K562 (cell line): ENCODE measurements around the gene TTLL8. TPM values are rescaled to one million over a fixed set of nuclear protein-coding genes. Genes with fewer than 3 reads are reported as not detected.

Experiments
- ATAC-seq: fragments of 200-7000 bp; cut with Tn5 transposase; 3 replicates; pipeline ENCODE4 v1.9.1; 2020; ENCODE audit warnings: moderate library complexity
- BruUV-seq: library from RNA; stranded (reverse); fragments of 400-500 nt; replicated peaks from 2 replicates; lab custom pipeline; 2021; lab: Mats Ljungman, UMichigan
- CTCF ChIA-PET: fragments of 300-600 bp; formaldehyde crosslinking; extraction: SDS; loops from one replicate; lab custom pipeline; 2021; ENCODE audit warnings: low intra/inter-chr PET ratio; lab: Yijun Ruan, JAX
- POLR2A ChIA-PET: fragments of 300-600, 350-650 bp; sonication (Branson Sonifier 250); formaldehyde crosslinking; extraction: SDS; loops from one replicate; lab custom pipeline; 2021; ENCODE audit warnings: antibody characterized with exemption, inconsistent platforms; lab: Yijun Ruan, JAX
- DNase-seq, 4 experiments: peaks; one replicate each; pipeline versions ENCODE4 v3.0.0 to v3.0.0-alpha.2; 2011 to 2018; ENCODE audit warnings: low spot score in 3 of 4, mixed read lengths in 3 of 4; ENCODE audit errors: extremely low read depth in 1 of 4
- FAIRE-seq: peaks from 2 replicates; lab custom pipeline; 2011; peaks lifted over from hg19 to GRCh38; lab: Jason Lieb, UNC
- H2AFZ ChIP-seq: 2 replicates; pipeline ENCODE4 v1.6.0; 2011; ENCODE audit warnings: low read depth, low read length, control low read depth, inconsistent platforms
- H3K27ac ChIP-seq: fragments of 200-600 bp; 3 replicates; pipeline ENCODE4 v1.8.0; 2011; ENCODE audit warnings: low read depth, mild to moderate bottlenecking, control low read depth, inconsistent platforms, low read length, moderate library complexity, mixed read lengths; ENCODE audit errors: extremely low read depth
- H3K27me3 ChIP-seq, 2 experiments: fragments of 300-600 bp in 1 of 2; 2 replicates in 1 of 2; 3 replicates in 1 of 2; pipeline versions ENCODE4 v1.6.0 to v1.8.0; 2011; ENCODE audit warnings: inconsistent platforms in 2 of 2, low read length in 2 of 2, mild to moderate bottlenecking in 1 of 2, mixed read lengths in 1 of 2, moderate library complexity in 1 of 2; ENCODE audit not compliant: control insufficient read depth in 2 of 2, insufficient read depth in 2 of 2
- H3K36me3 ChIP-seq: fragments of 300-600 bp; 3 replicates; pipeline ENCODE4 v1.8.0; 2011; ENCODE audit warnings: mild to moderate bottlenecking, low read length, inconsistent platforms; ENCODE audit not compliant: control insufficient read depth, insufficient read depth
- H3K4me1 ChIP-seq, 2 experiments: fragments of 200-600 bp in 1 of 2; replicated peaks in 1 of 2; 2 replicates in 1 of 2; 3 replicates in 1 of 2; pipeline versions ENCODE4 v1.5.1 to v1.8.0; 2011; ENCODE audit warnings: inconsistent platforms in 2 of 2, low read length in 2 of 2, mild to moderate bottlenecking in 1 of 2, mixed read lengths in 1 of 2, moderate library complexity in 1 of 2; ENCODE audit not compliant: control insufficient read depth in 2 of 2, insufficient read depth in 2 of 2
- H3K4me2 ChIP-seq: 2 replicates; pipeline ENCODE4 v1.6.1; 2011; ENCODE audit warnings: low read length, control low read depth, inconsistent platforms, mixed read lengths; ENCODE audit not compliant: insufficient read depth
- H3K4me3 ChIP-seq: fragments of 200-600 bp; sonication (generic), shearing (Covaris generic); 2 replicates; pipeline ENCODE4 v1.5.1; 2016; ENCODE audit warnings: control low read depth, inconsistent platforms
- H3K79me2 ChIP-seq: fragments of 200-600 bp; 3 replicates; pipeline ENCODE4 v1.8.0; 2011; ENCODE audit warnings: low read length, inconsistent platforms; ENCODE audit not compliant: control insufficient read depth, insufficient read depth
- H3K9ac ChIP-seq, 2 experiments: 2 replicates each; pipeline versions ENCODE4 v1.6.0 to v1.6.1; 2011; ENCODE audit warnings: low read depth in 2 of 2, low read length in 2 of 2, control low read depth in 1 of 2, inconsistent platforms in 1 of 2, mild to moderate bottlenecking in 1 of 2, mixed read lengths in 1 of 2; ENCODE audit not compliant: insufficient read depth in 1 of 2
- H3K9me1 ChIP-seq: one replicate; pipeline ENCODE4 v1.6.0; 2011; ENCODE audit warnings: inconsistent platforms, mild to moderate bottlenecking, low read length, moderate library complexity; ENCODE audit not compliant: control insufficient read depth, insufficient read depth
- H3K9me3 ChIP-seq: replicated peaks from 2 replicates; pipeline ENCODE4 v1.5.1; 2011; ENCODE audit warnings: low read depth, low read length, inconsistent platforms; ENCODE audit not compliant: control insufficient read depth, insufficient read depth
- H4K20me1 ChIP-seq: replicated peaks from 2 replicates; pipeline ENCODE4 v1.6.1; 2011; ENCODE audit warnings: low read length, inconsistent platforms, mixed read lengths; ENCODE audit not compliant: control insufficient read depth, insufficient read depth
- HDGF ChIP-seq: fragments of 450-650 bp; IDR thresholded peaks from 2 replicates; pipeline ENCODE4 v1.6.1; 2016
- IRF2 ChIP-seq: sonication (generic); formaldehyde crosslinking; IDR thresholded peaks from 2 replicates; pipeline ENCODE4 v1.8.1; 2022; ENCODE audit warnings: mild to moderate bottlenecking, missing genetic modification reagents
- RFX1 ChIP-seq: fragments of 450-650 bp; IDR thresholded peaks from 2 replicates; pipeline ENCODE4 v1.6.1; 2016; ENCODE audit warnings: mild to moderate bottlenecking, moderate library complexity
- WGBS: fragments of 100-300 bp; shearing (Covaris generic); methylation state at CpG from one replicate; pipeline ENCODE4 v1.1.6; 2016; ENCODE audit warnings: low coverage, mixed read lengths; ENCODE audit not compliant: insufficient coverage; ENCODE audit errors: missing lambda C conversion rate; 5-methylcytosine and 5-hydroxymethylcytosine counted together
- in situ Hi-C: fragments of 300-500 bp; cut with MboI; formaldehyde crosslinking; loops from 4 replicates; pipeline ENCODE4 v1.15.0; 2018; ENCODE audit warnings: inconsistent platforms, mixed read lengths
- intact Hi-C: fragments of 100-400 bp; cut with micrococcal nuclease; formaldehyde crosslinking; loops from 2 replicates; pipeline ENCODE4 v1.14.2; 2022
- polyA plus RNA-seq, 8 experiments: library from polyadenylated mRNA; depleted of rRNA in 4 of 8; stranded (reverse) in 5 of 8; unstranded in 3 of 8; fragments of >200 nt; fragmentation: Nextera tagmentation in 2 of 8; fragmentation: Illumina TruSeq in 1 of 8; extraction: Ambion mirVana in 2 of 8; extraction: Trizol in 1 of 8; gene quantifications; 2 replicates each; pipeline versions ENCODE4 v1.2.1 to v1.2.3, GENCODE V29; 2011 to 2014; ENCODE audit warnings: inconsistent platforms in 1 of 8, missing spikeins in 1 of 8
- total RNA-seq, 7 experiments: library from RNA; depleted of rRNA in 6 of 7; stranded (reverse); fragments of >200 nt in 6 of 7; fragmentation: Illumina TruSeq in 2 of 7; extraction: Trizol in 2 of 7; gene quantifications; 2 replicates each; pipeline versions ENCODE4 v1.2.1 to v1.2.3, GENCODE V29; 2011 to 2021; ENCODE audit warnings: low replicate concordance in 1 of 7
- TF ChIP-seq, protein P1 (sequence below): fragments of 450-650 bp; IDR thresholded peaks from 2 replicates; pipeline ENCODE4 v1.6.1; 2018; ENCODE audit warnings: mild to moderate bottlenecking, low read depth; ENCODE audit not compliant: partially characterized antibody

The TTLL8 gene
- total and polyA plus RNA-seq, 9 of the 15 experiments (the other 6 are each of a cell fraction or from before 2014, with no cell fraction given) = not detected

DNA sequence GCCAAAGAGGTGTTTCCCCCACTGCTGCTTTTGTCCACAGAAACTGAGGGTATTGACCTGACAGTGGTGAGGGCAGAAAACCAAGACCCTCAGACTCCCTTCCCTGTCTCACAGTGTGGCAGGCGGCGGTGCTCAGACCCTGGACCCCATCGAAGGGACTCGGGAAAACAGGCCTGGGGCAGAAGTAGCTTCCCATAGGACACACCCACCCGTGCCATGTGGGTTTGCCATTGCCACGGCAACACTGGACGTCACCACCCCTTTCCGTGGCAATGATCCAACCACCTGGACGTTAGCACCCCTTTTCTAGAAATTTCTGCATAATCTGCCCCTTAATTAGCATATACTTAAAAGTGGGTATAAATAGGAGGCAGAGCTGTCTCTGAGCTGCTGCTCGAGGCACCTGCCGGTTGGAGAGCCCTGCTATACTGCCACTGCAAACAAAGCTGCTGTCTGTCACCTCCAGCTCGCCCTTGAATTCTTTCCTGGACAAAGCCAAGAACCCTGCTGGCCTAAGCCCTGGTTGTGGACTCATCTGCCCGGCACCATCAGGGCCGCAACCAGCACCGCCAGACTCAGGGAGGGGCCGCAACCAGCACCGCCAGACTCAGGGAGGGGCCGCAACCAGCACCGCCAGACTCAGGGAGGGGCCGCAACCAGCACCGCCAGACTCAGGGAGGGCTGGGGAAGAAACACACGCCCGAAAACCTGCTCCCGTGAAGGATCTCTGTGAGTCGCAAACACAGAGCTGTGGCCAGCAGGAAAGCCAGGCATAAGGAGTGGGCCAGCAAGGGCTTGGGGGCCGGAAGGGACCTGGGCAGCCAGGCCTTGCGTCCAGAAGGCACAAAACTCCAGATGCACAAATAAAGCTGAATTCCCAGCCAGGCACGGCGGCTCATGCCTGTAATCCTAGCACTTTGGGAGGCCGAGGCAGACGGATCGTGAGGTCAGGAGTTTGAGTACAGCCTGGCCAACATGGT, 16.7 kb upstream of the TTLL8 start:
- Histone ChIP-seq H3K36me3 (no peaks in the 10 kb centered on the region), H2AFZ (no peak overlapping the region), H3K79me2 (no peaks in the 10 kb centered on the region), H3K4me1 (peaks cover 0 to 39% of the 10 kb centered on the region in 2 experiments; a peak in 2 of 5 replicates), H3K27ac (no peak overlapping the region), H3K9me3 (no peaks in the 10 kb centered on the region), H3K9ac (peak overlapping the region in 1 of 2 experiments; percentile 9; a peak in 2 of 4 replicates), H3K27me3 (no peaks in the 10 kb centered on the region), H3K4me3 (no peak overlapping the region), H4K20me1 (no peaks in the 10 kb centered on the region), H3K4me2 (no peak overlapping the region), H3K9me1 (no peaks in the 10 kb centered on the region)
- 55% methylated on average over 19 of the region's 32 CpGs for WGBS
- intact Hi-C loops = no loop called here
- BruUV-seq = no TSS peak
- ATAC-seq = no peak
- POLR2A ChIA-PET = interaction anchor here (0.6 to 1.8 kb wide), 3 partner anchors 8 to 302 kb away, joined by 3 to 4 read pairs (median 3); no protein-coding TSS in a partner anchor
- no peak for FAIRE-seq
- TF ChIP-seq IRF2 (no peak), HDGF (no peak), RFX1 (peak; percentile 67)
- TF ChIP-seq, protein P1, sequence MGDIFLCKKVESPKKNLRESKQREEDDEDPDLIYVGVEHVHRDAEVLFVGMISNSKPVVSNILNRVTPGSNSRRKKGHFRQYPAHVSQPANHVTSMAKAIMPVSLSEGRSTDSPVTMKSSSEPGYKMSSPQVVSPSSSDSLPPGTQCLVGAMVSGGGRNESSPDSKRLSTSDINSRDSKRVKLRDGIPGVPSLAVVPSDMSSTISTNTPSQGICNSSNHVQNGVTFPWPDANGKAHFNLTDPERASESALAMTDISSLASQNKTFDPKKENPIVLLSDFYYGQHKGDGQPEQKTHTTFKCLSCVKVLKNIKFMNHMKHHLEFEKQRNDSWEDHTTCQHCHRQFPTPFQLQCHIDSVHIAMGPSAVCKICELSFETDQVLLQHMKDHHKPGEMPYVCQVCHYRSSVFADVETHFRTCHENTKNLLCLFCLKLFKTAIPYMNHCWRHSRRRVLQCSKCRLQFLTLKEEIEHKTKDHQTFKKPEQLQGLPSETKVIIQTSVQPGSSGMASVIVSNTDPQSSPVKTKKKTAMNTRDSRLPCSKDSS = no peak
- DNase-seq = no peak
- in situ Hi-C loops = no loop called here
- CTCF ChIA-PET = no interaction called here
